Neural cell (in vitro differentiated cells): Measurements from ENCODE around the gene C16orf90. TPM values are rescaled to one million over a fixed set of nuclear protein-coding genes. Genes with fewer than 3 reads are reported as not detected.
"Not testable (repeated sequence)": the region's sequence is repeated elsewhere in the genome, so short reads cannot be mapped to it uniquely, and the experiment has no call there.

ENCODE experiments used
- H2AFZ ChIP-seq: fragments of 200-600, 300-800 bp; sonication (generic), shearing (Covaris generic); 2 replicates; pipeline ENCODE4 v1.6.0; 2014; ENCODE audit warnings: low read depth, mild to moderate bottlenecking, antibody characterized with exemption, low read length, moderate library complexity
- H3F3A ChIP-seq: fragments of 200-600 bp; shearing (Covaris generic); 2 replicates; pipeline ENCODE4 v1.6.1; 2016; ENCODE audit warnings: mild to moderate bottlenecking, moderate library complexity, mixed read lengths, antibody characterized with exemption, low read length; ENCODE audit not compliant: insufficient read depth, poor library complexity, severe bottlenecking
- H3K27ac ChIP-seq: fragments of 200-600, 300-800 bp; sonication (generic), shearing (Covaris generic); 2 replicates; pipeline ENCODE4 v1.5.1; 2014; ENCODE audit warnings: mild to moderate bottlenecking, low read length, moderate library complexity
- H3K27me3 ChIP-seq: fragments of 300-800, 200-600 bp; sonication (generic), shearing (Covaris generic); 2 replicates; pipeline ENCODE4 v1.6.0; 2014; ENCODE audit warnings: mild to moderate bottlenecking, low read depth, low read length, moderate library complexity; ENCODE audit not compliant: insufficient read depth
- H3K36me3 ChIP-seq: fragments of 300-800, 200-600 bp; sonication (generic), shearing (Covaris generic); 2 replicates; pipeline ENCODE4 v1.5.1; 2014; ENCODE audit warnings: mild to moderate bottlenecking, antibody characterized with exemption, low read length, moderate library complexity; ENCODE audit not compliant: insufficient read depth
- H3K4me2 ChIP-seq: fragments of 300-800, 200-600 bp; sonication (generic), shearing (Covaris generic); 2 replicates; pipeline ENCODE4 v1.6.0; 2014; ENCODE audit warnings: mild to moderate bottlenecking, low read length
- H3K4me3 ChIP-seq: fragments of 300-800, 200-600 bp; sonication (generic), shearing (Covaris generic); 2 replicates; pipeline ENCODE4 v1.5.1; 2014; ENCODE audit warnings: mild to moderate bottlenecking, low read length, moderate library complexity
- H3K79me2 ChIP-seq: fragments of 200-600 bp; shearing (Covaris generic); replicated peaks from 2 replicates; pipeline ENCODE4 v1.6.0; 2014; ENCODE audit warnings: mild to moderate bottlenecking, low read length, moderate library complexity; ENCODE audit not compliant: insufficient read depth
- H3K9ac ChIP-seq: fragments of 300-800, 200-600 bp; sonication (generic), shearing (Covaris generic); 2 replicates; pipeline ENCODE4 v1.6.1; 2016; ENCODE audit warnings: mild to moderate bottlenecking, low read length, mixed read lengths
- H3K9me2 ChIP-seq: fragments of 200-600 bp; shearing (Covaris generic); 2 replicates; pipeline ENCODE4 v1.6.1; 2016; ENCODE audit warnings: mild to moderate bottlenecking, low read length, mixed read lengths; ENCODE audit not compliant: insufficient read depth
- H3K9me3 ChIP-seq: fragments of 200-600, 300-800 bp; sonication (generic), shearing (Covaris generic); 2 replicates; pipeline ENCODE4 v1.6.1; 2016; ENCODE audit warnings: mild to moderate bottlenecking, mixed run types, low read length, moderate library complexity, mixed read lengths
- H4K20me1 ChIP-seq: fragments of 200-600 bp; shearing (Covaris generic); 2 replicates; pipeline ENCODE4 v1.6.1; 2016; ENCODE audit warnings: mild to moderate bottlenecking, mixed run types; ENCODE audit not compliant: insufficient read depth
- EP300 ChIP-seq: fragments of 450-650 bp; conservative IDR thresholded peaks from 2 replicates; pipeline ENCODE4 v1.6.1; 2014; ENCODE audit warnings: antibody characterized with exemption, mild to moderate bottlenecking, moderate library complexity; ENCODE audit not compliant: poor library complexity, severe bottlenecking
- EZH2 ChIP-seq: fragments of 200-600, 300-800 bp; shearing (Covaris generic), sonication (generic); IDR thresholded peaks from 2 replicates; pipeline ENCODE4 v1.6.1; 2014; ENCODE audit warnings: antibody characterized with exemption, low read length, borderline replicate concordance, mild to moderate bottlenecking; ENCODE audit not compliant: insufficient read depth, poor library complexity, severe bottlenecking
- MXI1 ChIP-seq: fragments of 450-650 bp; conservative IDR thresholded peaks from 2 replicates; pipeline ENCODE4 v1.6.1; 2014; ENCODE audit warnings: antibody characterized with exemption, mild to moderate bottlenecking; ENCODE audit not compliant: poor library complexity, severe bottlenecking
- POLR2AphosphoS5 ChIP-seq: IDR thresholded peaks from 2 replicates; pipeline ENCODE4 v1.6.1; 2012
- RAD21 ChIP-seq: fragments of 450-650 bp; conservative IDR thresholded peaks from 2 replicates; pipeline ENCODE4 v1.6.1; 2014; ENCODE audit warnings: antibody characterized with exemption, mild to moderate bottlenecking, moderate library complexity
- SMC3 ChIP-seq: fragments of 450-650 bp; conservative IDR thresholded peaks from 2 replicates; pipeline ENCODE4 v1.6.1; 2014; ENCODE audit warnings: antibody characterized with exemption, mild to moderate bottlenecking, moderate library complexity; ENCODE audit not compliant: poor library complexity
- TAF1 ChIP-seq: IDR thresholded peaks from 2 replicates; pipeline ENCODE4 v1.6.1; 2012; ENCODE audit warnings: low read depth
- polyA plus RNA-seq: library from polyadenylated mRNA; depleted of rRNA; stranded (reverse); fragments of >200 nt; gene quantifications from 2 replicates; pipeline ENCODE4 v1.2.3, GENCODE V29; 2014
- TF ChIP-seq, protein P1 (sequence below): fragments of 450-650 bp; IDR thresholded peaks from 2 replicates; pipeline ENCODE4 v1.5.1; 2014; ENCODE audit warnings: antibody characterized with exemption, mild to moderate bottlenecking, moderate library complexity; ENCODE audit not compliant: poor library complexity, severe bottlenecking
- TF ChIP-seq, protein P2 (sequence below): IDR thresholded peaks from 2 replicates; pipeline ENCODE4 v1.6.1; 2012; ENCODE audit warnings: borderline replicate concordance

C16orf90 gene
- polyA plus RNA-seq, 1 donor from 2014 or later = not detected

DNA sequence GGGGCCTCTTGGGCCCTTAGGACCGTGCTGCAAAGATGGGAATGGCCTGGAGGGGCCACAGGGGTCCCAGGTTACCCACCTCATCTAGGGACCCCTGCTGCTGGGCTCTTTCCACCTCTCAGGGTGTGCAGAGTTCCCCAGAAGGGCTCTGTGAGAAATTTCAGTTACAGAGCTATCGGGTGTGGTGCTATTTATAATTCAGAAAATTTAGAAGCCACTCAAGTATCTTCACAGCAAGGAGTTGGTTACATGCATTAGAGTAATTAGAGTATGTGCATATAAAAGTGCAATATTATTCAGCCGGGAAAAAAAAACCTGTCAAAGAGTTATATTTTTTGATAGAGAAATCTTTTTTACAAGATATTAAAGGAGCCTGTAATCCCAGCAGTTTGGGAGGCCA lies 18.9 kb downstream of the C16orf90 start:
- Histone ChIP-seq H2AFZ (no peak overlapping the region), H3F3A (no peaks in the 10 kb centered on the region), H3K9me3 (no peaks in the 10 kb centered on the region), H3K9me2 (no peaks in the 10 kb centered on the region), H3K4me3 (no peak overlapping the region), H3K27ac (no peak overlapping the region), H3K4me2 (no peak overlapping the region), H3K36me3 (no peaks in the 10 kb centered on the region), H3K27me3 (no peaks in the 10 kb centered on the region), H3K79me2 (no peaks in the 10 kb centered on the region), H3K9ac (no peak overlapping the region), H4K20me1 (no peaks in the 10 kb centered on the region)
- no peak for TF ChIP-seq EZH2
- no peak for TF ChIP-seq TAF1
- TF ChIP-seq, protein P1, sequence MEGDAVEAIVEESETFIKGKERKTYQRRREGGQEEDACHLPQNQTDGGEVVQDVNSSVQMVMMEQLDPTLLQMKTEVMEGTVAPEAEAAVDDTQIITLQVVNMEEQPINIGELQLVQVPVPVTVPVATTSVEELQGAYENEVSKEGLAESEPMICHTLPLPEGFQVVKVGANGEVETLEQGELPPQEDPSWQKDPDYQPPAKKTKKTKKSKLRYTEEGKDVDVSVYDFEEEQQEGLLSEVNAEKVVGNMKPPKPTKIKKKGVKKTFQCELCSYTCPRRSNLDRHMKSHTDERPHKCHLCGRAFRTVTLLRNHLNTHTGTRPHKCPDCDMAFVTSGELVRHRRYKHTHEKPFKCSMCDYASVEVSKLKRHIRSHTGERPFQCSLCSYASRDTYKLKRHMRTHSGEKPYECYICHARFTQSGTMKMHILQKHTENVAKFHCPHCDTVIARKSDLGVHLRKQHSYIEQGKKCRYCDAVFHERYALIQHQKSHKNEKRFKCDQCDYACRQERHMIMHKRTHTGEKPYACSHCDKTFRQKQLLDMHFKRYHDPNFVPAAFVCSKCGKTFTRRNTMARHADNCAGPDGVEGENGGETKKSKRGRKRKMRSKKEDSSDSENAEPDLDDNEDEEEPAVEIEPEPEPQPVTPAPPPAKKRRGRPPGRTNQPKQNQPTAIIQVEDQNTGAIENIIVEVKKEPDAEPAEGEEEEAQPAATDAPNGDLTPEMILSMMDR = no peak
- TF ChIP-seq, protein P2, sequence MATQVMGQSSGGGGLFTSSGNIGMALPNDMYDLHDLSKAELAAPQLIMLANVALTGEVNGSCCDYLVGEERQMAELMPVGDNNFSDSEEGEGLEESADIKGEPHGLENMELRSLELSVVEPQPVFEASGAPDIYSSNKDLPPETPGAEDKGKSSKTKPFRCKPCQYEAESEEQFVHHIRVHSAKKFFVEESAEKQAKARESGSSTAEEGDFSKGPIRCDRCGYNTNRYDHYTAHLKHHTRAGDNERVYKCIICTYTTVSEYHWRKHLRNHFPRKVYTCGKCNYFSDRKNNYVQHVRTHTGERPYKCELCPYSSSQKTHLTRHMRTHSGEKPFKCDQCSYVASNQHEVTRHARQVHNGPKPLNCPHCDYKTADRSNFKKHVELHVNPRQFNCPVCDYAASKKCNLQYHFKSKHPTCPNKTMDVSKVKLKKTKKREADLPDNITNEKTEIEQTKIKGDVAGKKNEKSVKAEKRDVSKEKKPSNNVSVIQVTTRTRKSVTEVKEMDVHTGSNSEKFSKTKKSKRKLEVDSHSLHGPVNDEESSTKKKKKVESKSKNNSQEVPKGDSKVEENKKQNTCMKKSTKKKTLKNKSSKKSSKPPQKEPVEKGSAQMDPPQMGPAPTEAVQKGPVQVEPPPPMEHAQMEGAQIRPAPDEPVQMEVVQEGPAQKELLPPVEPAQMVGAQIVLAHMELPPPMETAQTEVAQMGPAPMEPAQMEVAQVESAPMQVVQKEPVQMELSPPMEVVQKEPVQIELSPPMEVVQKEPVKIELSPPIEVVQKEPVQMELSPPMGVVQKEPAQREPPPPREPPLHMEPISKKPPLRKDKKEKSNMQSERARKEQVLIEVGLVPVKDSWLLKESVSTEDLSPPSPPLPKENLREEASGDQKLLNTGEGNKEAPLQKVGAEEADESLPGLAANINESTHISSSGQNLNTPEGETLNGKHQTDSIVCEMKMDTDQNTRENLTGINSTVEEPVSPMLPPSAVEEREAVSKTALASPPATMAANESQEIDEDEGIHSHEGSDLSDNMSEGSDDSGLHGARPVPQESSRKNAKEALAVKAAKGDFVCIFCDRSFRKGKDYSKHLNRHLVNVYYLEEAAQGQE = no peak
- no peak for TF ChIP-seq EP300
- no peak for TF ChIP-seq POLR2AphosphoS5
- TF ChIP-seq MXI1 = no peak
- TF ChIP-seq RAD21 = no peak
- no peak for TF ChIP-seq SMC3

DNA sequence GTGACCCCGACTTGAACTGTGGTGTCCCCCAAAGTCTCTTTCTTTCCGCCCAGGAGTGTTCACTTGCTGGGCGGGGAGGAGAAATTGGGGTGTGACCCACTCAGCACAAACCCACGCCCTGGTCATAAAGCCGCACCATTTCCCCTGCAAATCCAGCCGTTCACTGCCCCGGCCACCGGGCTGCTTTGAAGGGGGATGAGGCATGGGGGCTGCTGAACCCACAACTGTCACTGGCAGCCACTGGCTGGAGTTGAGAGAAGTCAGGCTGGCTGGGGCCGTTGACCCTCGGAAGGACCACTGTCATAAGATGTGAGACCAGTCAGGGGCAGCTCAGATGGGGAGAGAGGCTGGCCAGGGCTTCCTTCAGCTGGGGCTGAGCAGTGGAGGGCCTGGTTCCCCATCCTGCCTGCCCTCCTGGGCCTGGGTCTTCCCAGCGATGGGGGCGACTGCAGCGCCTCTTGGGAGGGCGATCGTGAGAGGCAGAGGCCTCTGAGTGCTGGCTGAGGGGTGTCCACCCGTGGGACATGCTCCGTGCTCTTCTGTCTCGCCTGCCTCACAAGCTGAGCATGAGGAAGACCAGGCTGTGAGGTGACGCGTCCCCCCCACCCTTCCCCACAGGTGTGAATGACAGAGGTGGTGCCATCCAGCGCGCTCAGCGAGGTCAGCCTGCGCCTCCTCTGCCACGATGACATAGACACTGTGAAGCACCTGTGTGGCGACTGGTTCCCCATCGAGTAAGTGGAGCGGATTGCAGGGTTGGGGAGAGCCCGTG lies 19.5 kb downstream of the C16orf90 start:
- Histone ChIP-seq H3K4me2 (no peak overlapping the region), H3K9me3 (no peaks in the 10 kb centered on the region), H3F3A (no peaks in the 10 kb centered on the region), H3K4me3 (no peak overlapping the region), H2AFZ (no peak overlapping the region), H3K36me3 (no peaks in the 10 kb centered on the region), H3K9ac (no peak overlapping the region), H3K79me2 (peaks cover 2% of the 10 kb centered on the region), H3K9me2 (no peaks in the 10 kb centered on the region), H4K20me1 (no peaks in the 10 kb centered on the region), H3K27ac (no peak overlapping the region), H3K27me3 (no peaks in the 10 kb centered on the region)
- TF ChIP-seq, protein P1 = no peak
- TF ChIP-seq EZH2 (no peak), RAD21 (no peak), POLR2AphosphoS5 (no peak), EP300 (no peak), MXI1 (no peak), SMC3 (no peak), TAF1 (no peak)
- TF ChIP-seq, protein P2 = no peak

DNA sequence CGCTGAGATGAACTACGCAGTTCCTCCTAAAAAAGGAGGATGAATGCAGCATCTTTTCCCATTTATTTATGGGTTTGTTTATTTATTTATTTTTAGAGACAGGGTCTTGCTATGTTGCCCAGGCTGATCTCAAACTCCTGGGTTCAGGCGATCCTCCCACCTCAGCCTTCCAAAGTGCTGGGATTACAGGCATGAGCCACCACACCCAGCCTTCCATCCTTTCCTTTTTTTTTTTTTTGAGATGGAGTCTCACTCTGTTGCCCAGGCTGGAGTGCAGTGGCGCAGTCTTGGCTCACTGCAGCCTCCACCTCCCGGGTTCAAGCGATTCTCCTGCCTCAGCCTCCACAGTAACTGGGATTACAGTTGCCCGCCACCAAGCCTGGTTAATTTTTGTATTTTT lies 20.4 kb downstream of the C16orf90 start:
- H3K4me3 ChIP-seq, H3K27me3 ChIP-seq, H3K9me2 ChIP-seq, H2AFZ ChIP-seq, H3K79me2 ChIP-seq, H3K9me3 ChIP-seq, H3K36me3 ChIP-seq, H3K9ac ChIP-seq, H3K4me2 ChIP-seq, H3F3A ChIP-seq, H3K27ac ChIP-seq, H4K20me1 ChIP-seq: not testable (repeated sequence)
